ENCODE data around the gene SSRP1.

DNA sequence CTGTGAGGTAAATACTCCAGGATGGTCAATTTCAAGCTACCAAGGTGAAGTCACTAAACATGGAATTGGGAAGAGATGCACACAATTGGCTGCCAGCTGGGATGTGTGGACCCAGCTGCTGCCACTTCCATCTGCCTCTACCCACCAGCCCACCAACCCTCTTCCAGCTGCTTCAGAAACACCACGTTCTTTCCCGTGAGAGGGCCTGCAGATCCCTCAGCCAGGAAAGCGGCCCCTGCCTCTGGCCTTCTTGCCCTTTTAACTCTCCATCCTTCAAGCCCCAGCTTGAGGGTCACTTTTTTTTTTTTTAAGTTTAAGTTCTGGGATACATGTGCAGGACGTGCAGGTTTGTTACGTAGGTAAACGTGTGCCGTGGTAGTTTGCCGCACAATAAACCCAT, 25.3 kb upstream of the SSRP1 start:
- TF ChIP-seq, protein P1, sequence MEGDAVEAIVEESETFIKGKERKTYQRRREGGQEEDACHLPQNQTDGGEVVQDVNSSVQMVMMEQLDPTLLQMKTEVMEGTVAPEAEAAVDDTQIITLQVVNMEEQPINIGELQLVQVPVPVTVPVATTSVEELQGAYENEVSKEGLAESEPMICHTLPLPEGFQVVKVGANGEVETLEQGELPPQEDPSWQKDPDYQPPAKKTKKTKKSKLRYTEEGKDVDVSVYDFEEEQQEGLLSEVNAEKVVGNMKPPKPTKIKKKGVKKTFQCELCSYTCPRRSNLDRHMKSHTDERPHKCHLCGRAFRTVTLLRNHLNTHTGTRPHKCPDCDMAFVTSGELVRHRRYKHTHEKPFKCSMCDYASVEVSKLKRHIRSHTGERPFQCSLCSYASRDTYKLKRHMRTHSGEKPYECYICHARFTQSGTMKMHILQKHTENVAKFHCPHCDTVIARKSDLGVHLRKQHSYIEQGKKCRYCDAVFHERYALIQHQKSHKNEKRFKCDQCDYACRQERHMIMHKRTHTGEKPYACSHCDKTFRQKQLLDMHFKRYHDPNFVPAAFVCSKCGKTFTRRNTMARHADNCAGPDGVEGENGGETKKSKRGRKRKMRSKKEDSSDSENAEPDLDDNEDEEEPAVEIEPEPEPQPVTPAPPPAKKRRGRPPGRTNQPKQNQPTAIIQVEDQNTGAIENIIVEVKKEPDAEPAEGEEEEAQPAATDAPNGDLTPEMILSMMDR (IDR thresholded peaks at IDR 0.05) = no peak
- no peak for TF ChIP-seq ZFX (IDR thresholded peaks at IDR 0.05; ENCODE audit: borderline replicate concordance)

Measured in 22Rv1 (cell line).